ENCODE data around the gene CSTF2T.

Gene CSTF2T, protein sequence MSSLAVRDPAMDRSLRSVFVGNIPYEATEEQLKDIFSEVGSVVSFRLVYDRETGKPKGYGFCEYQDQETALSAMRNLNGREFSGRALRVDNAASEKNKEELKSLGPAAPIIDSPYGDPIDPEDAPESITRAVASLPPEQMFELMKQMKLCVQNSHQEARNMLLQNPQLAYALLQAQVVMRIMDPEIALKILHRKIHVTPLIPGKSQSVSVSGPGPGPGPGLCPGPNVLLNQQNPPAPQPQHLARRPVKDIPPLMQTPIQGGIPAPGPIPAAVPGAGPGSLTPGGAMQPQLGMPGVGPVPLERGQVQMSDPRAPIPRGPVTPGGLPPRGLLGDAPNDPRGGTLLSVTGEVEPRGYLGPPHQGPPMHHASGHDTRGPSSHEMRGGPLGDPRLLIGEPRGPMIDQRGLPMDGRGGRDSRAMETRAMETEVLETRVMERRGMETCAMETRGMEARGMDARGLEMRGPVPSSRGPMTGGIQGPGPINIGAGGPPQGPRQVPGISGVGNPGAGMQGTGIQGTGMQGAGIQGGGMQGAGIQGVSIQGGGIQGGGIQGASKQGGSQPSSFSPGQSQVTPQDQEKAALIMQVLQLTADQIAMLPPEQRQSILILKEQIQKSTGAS

DNA sequence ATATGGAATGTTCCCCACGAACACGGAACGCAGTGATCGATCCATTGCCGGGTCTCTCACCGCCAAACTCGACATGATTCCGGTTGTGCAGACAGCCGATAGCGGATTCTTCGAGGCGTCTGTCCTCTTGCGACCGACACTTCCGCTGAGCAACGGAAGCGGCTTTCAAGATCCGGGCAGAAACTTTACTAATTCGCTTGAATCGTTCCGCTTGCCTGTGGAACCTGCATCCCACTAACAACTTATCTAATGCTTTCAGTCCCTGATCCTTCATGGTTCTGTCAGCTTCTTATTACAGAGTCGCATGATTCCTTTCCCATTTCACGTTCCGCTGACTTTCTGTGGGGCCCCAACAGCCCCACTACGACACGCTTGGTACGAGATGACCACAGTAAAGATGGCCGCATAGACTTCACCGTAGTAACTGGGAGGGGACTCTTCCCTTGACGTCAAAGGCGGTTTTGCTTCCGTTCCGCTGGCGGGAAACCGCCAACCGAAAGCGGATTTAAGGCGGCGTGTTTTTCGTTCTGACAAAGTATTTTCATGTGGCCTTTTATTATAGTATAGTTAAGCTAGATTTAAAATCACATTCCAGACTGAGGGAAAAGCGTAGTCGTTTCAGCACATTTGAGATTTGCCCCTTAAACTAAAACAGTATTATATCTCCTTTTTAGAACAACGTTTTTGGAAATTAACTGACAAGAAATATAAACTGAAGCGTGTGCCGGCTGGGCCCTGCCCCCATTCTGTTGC, at the start of gene CSTF2T:
TSS of gene CSTF2T (minus strand) at position 121 of the 753 bp plus-strand sequence. CDS start at position 75, 46 bp downstream.
- DNase-seq, result peak; percentile 94

DNA sequence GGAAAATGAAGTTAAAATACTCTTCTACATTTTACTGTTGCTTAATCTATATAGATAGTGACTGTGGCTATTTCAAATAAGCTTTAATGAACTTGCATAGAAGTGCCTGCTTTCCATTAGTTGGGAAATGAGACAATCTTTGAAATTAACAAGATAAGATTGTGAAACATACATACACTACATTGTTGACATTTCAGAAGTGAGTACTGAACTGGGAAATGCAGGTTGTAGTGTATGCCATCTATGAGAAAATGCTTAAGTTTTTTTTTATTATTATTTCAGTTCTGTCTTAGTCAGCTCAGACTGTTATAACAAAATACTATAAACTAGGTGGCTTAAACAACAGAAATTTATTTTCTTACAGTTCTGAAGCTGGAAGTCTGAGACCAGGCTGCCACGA, 49.6 kb upstream of the CSTF2T start:
- DNase-seq, result no peak

DNA sequence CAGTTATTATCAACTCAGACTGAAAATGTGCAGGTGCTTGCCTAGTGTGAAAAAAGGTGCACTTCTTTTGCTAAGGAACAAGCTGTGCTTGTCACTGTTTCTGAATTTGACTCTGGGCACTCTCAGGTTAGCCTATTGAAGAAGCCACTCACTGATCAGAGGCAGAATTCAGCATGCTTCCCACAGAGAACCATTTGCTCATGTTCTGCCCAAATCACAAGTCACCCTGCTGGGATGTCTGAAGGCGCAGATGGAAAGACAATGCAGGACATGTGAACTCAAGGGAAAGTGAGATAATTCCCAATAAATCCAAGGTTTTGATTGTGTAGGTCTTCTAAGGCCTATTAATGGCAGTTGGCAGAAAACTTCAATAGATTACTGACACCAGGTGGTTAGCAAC, 47.8 kb upstream of the CSTF2T start:
- no peak for DNase-seq

DNA sequence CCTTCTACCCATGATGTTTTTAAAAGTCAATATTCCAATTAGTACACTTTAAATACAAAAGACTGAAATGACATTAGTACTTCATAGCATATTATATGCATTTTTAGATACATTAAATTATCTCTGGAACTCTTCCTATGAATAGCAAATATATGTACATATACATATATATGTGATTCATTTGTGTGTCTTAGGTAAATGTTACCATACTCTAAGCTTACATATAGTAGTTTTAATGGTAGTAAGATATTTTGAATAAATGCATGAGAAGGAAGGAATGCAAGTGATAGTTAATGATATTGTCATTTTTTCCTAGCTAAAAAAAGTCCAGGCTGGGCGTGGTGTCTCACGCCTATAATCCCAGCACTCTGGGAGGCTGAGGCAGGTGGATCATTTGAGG, 46.0 kb upstream of the CSTF2T start:
- no peak for DNase-seq

DNA sequence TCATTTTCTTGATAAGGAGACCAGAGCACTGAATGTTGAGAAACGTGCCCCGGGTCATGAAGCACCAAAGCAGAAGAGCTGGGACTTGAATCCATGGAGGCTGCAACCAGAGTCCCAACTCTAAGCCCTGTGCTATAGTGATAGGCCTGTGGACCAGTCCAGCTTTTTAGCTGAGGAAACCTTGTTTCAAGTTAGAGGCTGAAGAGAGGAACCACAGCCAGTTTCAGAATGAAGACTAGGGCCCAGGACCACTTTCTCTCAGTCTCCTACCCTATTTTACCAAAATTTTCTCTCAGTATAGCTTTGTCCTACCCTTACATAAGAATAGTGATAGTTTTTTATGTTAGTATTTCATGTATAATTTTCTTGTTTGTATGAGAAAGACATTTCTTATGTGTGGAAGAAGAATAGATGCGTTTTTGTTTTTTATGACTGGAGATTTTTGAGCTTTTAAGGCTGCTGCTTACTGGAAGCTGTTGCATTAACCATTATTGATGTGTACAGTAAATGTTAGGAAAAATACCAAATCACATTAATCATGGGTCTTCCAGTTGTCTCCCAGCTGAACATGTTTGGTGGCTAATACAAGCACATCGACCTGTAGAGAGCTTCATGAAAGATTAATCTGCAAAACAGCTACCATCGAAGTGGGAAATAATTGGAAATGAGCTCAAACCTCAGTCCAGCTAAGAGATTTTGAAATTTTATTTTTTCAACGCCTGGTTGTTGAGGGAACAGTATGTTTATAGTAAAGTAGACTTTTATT, 45.0 kb upstream of the CSTF2T start:
- DNase-seq, result no peak

DNA sequence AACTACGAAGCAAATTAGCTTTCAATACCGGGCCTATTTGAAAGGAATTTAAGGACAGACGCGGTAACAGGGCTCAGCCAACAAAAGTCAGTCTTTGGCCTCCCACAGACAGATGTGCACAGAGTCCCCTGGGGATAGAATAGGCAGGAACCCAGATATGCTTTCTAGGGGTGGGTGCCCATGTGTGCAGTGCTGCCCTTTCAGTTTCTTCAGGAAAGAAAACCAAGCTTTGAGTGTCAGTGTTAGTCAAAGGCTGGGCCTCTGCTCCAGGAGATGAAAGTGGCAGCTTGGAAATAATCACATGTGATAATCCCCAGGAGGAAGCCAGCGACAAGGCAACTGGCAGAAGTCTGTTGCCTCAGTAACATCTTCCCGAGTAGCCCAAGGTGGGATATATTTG, 43.8 kb upstream of the CSTF2T start:
- peak; percentile 25 for DNase-seq

DNA sequence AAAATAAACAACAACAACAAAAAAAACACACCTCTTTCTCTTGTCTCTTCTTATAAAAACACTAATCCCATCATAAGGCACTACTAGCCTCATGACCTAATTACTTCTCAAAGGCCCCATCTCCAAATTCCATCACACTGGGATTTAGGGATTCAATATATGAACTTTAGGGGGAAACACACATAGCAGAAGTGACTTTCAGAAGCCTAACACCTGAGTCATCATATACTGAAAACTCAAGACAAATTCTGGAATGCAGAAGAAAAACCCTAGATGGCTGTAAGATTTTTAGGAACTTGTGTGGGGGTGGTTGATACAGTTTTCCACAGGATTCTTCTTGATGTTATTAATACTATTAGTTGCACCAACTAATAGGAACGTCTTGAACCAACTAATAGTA, 33.7 kb upstream of the CSTF2T start:
- peak; percentile 87 for DNase-seq

DNA sequence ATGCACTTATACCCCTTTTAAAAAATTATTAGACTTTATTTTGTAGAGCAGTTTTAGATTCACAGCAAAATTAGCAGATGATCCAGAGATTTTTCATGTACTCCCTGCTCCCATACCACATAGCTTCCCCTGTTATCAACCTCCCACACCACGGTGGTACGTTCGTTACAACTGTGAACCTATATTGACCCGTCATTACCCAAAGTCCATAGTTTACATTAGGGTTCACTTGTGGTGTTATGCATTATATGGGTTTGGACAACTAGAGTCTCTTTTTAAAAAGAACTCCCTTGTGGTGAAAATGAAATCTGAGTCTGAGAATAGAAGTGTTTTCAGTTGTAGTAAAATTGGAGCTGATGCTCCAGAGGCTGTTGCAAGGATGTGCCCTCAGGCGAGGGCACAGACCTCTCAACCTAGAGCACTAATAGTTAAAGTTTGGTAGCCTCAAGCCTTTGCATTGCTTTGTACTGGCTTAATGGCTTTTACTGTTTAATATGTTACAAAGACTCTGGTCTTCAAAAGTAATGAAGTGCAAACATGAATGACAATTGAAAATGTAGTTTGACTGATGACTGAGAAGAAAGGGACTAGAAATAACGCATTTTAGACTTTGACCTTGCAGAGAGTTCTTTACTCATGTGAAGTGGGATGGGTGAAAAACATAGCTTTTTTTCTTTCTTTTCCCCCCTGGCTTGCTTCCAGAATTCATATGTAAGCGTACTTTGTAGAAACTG, 30.6 kb upstream of the CSTF2T start:
- DNase-seq, result peak; percentile 24

DNA sequence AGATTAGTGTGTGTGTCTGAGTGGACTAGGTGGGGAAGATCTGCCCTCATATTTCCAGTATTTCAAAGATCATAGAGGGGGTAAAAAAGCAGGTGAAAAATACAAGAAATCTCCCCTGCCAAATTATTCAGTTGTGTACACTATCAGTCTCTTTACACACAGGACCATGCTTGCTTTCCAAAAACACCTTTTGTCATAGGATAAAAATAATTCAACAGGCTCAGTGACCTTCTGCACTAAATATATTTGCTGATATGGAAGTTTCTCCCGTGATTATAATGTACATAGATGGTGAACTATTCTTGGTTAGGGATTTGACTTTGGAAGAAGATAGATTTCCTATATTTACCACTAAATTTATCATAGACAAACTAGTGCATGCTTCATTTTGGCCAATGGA, 24.6 kb upstream of the CSTF2T start:
- no peak for DNase-seq

DNA sequence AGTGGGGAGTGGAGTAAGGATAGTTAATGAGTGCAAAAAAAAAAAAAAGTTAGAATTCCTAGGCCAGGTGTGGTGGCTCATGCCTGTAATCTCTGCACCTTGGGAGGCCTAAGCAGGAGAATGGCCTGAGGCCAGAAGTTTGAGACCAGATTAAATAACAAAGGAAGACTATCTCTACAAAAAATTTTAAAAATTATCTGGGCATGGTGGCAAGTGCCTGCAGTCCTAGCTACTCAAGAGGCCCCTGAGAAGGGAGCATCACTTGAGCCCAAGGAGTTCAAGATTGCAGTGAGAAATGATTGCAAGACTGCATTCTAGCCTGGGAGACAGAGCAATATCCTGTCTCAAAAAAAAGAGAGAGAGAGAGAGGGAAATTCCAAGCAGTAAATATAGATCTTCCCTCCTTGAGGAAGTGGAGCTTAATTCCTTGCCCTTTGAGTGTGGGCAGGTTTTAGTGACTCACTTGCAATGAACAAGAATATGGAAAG, 19.5 kb upstream of the CSTF2T start:
- peak; percentile 81 for DNase-seq

DNA sequence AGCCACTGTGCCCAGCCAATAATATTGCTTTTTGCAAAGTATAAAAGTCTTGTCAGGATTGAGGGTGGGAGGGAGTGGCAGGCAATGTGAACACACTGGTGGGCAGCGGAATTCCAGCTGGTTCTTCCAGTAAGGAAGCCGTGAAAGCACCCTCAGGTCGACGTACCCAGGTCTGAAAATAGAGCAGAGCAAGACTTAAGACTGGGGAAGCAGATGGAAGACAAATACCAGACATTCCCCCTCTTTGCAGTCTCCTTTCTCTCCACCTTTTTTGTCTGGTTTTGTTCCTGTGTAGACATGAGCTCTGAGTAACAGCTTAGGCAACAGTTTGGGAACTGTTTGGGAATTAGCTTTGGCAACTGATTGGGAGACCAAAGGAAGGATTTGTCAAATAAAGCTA, 17.6 kb upstream of the CSTF2T start:
- peak; percentile 81 for DNase-seq

DNA sequence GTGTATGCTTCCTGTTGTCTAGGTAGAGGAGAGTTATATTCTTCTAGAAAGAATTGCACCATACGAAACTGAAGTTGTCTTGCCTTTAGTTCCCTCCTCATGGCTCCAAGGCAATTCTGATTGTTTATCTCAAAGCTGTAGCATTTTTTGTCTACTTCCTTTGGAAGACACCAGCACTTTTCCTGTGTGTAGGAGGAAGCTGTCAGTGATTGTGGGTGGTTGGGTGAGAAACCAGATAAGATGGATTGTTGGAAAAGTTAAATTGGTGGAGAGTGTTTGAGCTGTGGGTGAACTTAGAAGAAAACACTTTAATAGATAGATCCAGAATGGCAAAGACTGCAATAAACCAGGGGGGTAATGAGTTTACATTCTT, 12.1 kb upstream of the CSTF2T start:
- no peak for DNase-seq

DNA sequence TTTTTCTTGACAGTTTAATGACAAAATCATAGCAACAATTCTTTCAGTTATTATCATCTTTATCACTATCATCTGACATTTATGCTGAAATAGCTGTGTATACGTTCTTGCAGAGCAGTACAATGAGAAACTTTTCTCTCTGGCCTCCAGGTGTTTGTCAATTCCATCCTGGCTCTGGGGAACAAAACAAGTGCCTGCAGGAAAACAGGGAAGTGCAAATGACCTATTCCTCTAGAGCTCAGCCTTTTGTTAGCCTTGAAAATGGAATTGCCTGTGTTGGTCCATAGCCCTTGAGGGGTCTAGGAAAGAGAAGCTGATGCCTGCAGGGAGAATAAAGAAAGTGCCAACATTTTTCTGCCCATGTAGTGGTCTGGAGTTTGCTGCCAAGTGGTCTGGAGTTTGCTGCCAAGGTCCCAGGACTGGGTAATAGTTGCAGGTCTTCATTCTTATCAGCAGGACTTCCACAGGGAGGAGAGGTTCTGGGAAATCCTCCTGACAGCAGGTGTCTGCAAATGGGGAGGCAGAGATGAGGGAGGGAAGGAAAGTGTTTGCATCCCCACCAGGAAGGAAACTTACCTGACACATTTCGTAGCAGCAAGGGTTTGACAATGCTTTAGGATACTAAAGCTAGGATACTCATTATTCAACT, 10.1 kb upstream of the CSTF2T start:
- DNase-seq, result no peak

DNA sequence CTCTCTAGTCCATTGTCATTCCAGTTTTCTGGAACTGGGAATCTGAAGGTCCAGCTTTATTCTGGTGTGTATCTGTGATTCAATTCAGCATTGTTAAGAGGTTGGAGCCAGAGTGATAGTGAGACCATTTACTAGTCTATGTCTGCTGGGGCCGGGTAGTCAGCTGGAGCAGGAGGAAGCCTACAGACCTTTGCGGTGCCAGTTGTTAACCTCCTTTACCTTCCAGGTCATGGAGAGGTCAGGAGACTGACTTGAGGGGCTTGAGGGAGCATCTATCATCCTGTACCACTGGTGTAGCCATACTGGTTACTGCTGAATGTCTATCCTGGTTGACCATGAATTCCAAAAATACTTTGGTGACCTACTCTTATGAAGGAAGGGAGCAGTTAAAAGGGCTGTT, 9.2 kb upstream of the CSTF2T start:
- no peak for DNase-seq

DNA sequence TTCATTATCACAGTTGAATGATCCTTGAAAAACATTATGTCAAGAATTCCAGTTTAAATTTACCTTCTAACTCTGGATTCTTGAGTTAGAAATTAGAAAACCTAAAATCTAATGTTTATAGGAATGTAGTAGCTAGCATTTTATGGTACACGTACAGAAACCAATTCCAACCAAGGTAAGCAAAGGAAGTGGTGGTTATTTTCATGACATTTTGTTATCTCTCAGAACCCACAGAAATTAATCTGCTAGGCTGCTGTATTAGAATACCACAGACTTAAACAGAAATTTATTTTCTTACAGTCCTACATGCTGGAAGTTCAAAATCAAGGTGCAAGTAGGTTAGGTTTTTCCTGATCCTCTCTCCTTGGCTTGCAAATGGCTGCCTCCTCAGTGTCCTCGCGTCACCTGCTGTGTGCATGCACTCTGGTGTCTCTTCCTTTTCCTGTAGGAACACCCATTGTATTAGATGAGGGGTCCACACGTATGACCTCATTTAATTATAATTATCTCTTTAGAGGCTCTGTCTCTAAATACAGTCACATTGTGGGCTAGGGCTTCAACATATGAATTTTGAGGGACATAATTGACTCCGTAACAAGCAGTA, 8.5 kb upstream of the CSTF2T start:
- no peak for DNase-seq

DNA sequence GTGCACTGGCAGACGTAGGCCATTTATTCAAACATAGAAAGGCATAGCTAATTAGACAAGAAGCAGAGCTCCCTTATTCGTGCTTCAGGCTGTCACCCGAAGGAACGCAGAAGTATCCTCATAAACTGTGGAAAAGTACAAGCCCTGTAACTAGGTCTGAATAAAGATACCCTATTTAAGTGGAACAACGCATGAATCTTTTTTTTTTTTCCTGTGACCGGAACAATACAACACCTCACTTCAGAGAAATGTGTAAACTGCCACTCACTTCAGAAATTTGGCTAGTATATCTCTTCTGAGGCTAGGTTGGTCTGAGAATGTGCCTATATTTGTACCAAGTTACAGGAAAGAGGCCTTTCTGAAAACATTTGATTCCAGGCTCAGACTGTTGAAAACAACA, 8.0 kb upstream of the CSTF2T start:
- DNase-seq, result no peak

DNA sequence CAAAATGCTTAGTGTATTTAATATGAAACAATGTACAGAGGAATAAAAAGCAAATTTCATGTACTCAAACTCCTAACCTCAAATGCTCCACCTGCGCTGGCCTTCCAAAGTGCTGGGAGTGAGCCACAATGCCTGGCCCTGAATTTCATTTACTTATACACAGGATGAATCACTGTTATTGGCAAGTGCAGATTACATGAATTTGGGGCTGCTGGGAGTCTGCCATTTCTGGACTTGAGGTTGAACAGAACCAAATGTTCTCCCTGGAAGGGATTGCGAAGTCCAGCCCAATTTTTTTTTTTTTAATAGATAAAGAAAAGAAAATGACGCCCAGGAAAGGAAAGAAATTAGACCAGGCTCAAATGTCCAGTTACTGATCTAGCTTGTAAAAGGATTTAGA, 6.8 kb upstream of the CSTF2T start:
- DNase-seq, result peak; percentile 84

DNA sequence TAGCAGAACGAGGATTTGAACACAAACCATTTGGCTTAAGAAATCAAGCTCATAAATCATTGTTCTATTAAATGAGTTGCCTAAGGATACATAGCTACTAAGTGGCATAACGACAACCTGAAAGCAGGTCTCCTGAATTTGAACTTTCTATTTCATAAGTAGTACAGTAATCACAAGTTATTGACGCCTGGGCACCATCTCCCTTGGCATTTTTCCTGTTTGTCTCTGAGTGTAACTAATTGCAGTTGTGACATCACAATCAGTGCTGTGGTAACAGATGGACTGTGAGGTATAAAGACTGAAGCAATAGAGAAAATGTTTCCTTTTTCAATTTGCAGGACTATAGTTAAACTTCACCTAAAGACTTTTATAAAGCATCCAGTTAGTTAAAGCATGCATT, 6.4 kb upstream of the CSTF2T start:
- no peak for DNase-seq

DNA sequence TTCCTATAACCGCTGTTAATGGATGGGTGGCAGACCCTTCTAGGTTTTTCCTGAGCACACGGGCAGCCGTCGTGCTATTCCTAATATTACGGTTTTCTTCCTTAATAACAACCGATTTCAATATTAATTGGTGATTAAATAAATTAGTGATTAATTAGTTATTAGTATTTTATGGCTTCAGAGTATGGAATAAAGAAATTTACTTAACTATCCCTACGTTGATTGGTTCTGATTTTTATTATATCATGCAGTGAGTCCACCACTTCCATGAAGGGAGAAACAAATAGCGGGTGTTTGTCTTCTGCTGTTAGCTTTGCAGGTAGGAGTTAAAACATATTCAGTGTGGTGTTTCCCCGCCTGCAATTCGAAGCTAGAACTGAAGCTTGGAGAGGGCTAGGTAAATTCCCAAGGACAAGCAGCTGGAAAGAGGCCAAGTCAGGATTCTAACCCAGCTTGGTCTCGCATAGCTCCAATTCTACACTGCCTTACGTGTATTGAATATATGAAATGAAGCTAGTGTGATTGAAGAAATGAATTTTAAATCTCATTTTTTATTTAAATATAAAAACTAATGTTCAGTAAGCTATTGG, 928 bp upstream of the CSTF2T start:
- peak; percentile 60 for DNase-seq

DNA sequence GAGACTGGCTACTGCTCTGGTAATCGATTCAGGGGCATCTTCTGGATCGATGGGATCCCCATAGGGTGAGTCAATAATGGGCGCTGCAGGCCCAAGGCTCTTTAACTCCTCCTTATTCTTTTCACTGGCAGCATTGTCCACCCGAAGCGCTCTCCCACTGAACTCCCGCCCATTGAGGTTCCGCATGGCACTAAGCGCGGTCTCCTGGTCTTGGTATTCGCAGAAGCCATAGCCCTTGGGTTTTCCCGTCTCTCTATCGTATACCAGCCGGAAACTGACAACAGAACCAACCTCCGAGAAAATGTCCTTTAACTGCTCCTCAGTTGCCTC, 285 bp downstream of the CSTF2T start:
- DNase-seq, result no peak

DNA sequence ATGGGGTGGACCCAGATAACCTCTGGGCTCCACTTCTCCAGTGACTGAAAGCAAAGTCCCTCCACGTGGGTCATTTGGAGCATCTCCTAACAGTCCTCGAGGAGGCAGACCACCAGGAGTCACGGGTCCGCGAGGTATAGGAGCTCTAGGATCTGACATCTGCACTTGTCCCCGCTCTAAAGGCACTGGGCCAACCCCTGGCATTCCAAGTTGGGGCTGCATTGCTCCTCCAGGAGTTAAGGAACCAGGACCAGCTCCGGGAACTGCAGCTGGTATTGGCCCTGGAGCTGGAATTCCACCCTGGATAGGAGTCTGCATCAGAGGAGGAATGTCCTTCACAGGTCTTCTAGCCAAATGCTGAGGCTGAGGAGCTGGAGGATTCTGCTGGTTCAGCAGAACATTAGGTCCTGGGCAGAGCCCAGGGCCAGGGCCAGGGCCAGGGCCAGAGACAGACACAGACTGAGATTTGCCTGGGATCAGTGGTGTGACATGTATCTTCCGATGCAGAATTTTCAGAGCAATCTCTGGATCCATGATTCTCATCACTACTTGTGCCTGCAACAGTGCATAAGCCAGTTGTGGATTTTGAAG, 827 bp downstream of the CSTF2T start:
- no peak for DNase-seq
